ENCODE data around the gene KRT3. TPM values are rescaled to one million over a fixed set of nuclear protein-coding genes. Genes with fewer than 3 reads are reported as not detected.

KRT3 gene
- total and polyA plus RNA-seq, 4 donors = not detected

DNA sequence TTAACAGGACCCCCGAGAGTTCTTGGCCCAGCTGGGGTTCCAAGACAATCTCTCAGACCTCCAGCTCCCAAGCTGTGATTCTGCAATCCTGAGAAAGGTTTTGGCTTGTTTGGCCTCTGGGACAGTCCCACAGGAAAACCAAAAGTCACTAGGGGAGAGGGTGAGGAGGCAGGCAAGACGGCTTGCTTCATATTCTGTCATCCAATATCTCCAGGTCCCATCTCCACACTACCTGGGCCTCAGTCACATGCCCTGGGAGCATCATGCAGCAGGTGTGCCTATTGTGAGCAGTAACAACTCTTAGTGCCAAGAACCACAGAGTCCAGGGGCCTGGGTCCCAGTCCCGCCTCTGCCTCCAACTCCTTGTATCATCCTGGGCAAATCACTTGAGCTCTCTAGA, 36.5 kb upstream of the KRT3 start:
- Histone ChIP-seq H3K4me1 (ENCODE audit: control insufficient read depth in 4 of 4, insufficient read depth in 4 of 4, low read length in 3 of 4) (no peaks in the 10 kb centered on the region), H3K9ac (ENCODE audit: low read depth in 1 of 2, low read length in 2 of 2) (no peak overlapping the region), H3K4me3 (ENCODE audit: low read depth in 1 of 3, low read length in 3 of 3) (no peak overlapping the region), H3K9me3 (ENCODE audit: control insufficient read depth in 4 of 4, low read length in 3 of 4) (no peaks in the 10 kb centered on the region), H3K27me3 (ENCODE audit: control insufficient read depth in 4 of 4, insufficient read depth in 4 of 4, low read length in 3 of 4) (no peaks in the 10 kb centered on the region), H3K36me3 (ENCODE audit: control insufficient read depth in 4 of 4, insufficient read depth in 3 of 4, low read depth in 1 of 4, low read length in 3 of 4) (no peaks in the 10 kb centered on the region), H3K27ac (ENCODE audit: low read depth in 1 of 2, low read length in 2 of 2) (no peak overlapping the region)
- 76% methylated on average over 3 of the region's 3 CpGs for WGBS
- TF ChIP-seq SP1 (IDR thresholded peaks at IDR 0.05) = no peak
- TF ChIP-seq, protein P1, sequence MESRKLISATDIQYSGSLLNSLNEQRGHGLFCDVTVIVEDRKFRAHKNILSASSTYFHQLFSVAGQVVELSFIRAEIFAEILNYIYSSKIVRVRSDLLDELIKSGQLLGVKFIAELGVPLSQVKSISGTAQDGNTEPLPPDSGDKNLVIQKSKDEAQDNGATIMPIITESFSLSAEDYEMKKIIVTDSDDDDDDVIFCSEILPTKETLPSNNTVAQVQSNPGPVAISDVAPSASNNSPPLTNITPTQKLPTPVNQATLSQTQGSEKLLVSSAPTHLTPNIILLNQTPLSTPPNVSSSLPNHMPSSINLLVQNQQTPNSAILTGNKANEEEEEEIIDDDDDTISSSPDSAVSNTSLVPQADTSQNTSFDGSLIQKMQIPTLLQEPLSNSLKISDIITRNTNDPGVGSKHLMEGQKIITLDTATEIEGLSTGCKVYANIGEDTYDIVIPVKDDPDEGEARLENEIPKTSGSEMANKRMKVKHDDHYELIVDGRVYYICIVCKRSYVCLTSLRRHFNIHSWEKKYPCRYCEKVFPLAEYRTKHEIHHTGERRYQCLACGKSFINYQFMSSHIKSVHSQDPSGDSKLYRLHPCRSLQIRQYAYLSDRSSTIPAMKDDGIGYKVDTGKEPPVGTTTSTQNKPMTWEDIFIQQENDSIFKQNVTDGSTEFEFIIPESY (IDR thresholded peaks at IDR 0.05) = no peak
- no peak for TF ChIP-seq EGR1 (IDR thresholded peaks at IDR 0.05; ENCODE audit: low read depth in 2 of 2)
- TF ChIP-seq RAD21 (IDR thresholded peaks at IDR 0.05) = no peak
- no peak for TF ChIP-seq YY1 (IDR thresholded peaks at IDR 0.05)
- no peak for TF ChIP-seq NR2F2 (IDR thresholded peaks at IDR 0.05)
- TF ChIP-seq GABPA (IDR thresholded peaks at IDR 0.05 in 1 of 2, conservative IDR thresholded peaks at IDR 0.05 in 1 of 2) = no peak
- TF ChIP-seq, protein P2, sequence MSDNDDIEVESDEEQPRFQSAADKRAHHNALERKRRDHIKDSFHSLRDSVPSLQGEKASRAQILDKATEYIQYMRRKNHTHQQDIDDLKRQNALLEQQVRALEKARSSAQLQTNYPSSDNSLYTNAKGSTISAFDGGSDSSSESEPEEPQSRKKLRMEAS (IDR thresholded peaks at IDR 0.05) = no peak
- no peak for TF ChIP-seq FOXA2 (IDR thresholded peaks at IDR 0.05)
- no peak for TF ChIP-seq RXRA (IDR thresholded peaks at IDR 0.05)
- no peak for TF ChIP-seq TAF1 (conservative IDR thresholded peaks at IDR 0.05)
- TF ChIP-seq JUND (IDR thresholded peaks at IDR 0.05) = no peak
- TF ChIP-seq HNF4A (conservative IDR thresholded peaks at IDR 0.05) = no peak
- no peak for TF ChIP-seq FOXA1 (IDR thresholded peaks at IDR 0.05)
- TF ChIP-seq REST (IDR thresholded peaks at IDR 0.05) = no peak
- TF ChIP-seq CTCF (IDR thresholded peaks at IDR 0.05; ENCODE audit: low read depth, low read length, missing input control) = no peak
- TF ChIP-seq HNF4G (IDR thresholded peaks at IDR 0.05) = no peak
- TF ChIP-seq, protein P3, sequence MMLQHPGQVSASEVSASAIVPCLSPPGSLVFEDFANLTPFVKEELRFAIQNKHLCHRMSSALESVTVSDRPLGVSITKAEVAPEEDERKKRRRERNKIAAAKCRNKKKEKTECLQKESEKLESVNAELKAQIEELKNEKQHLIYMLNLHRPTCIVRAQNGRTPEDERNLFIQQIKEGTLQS (IDR thresholded peaks at IDR 0.05) = no peak
- no peak for DNase-seq (ENCODE audit: low spot score)

Data from liver (tissue), 9 donors.